PC-3 (cell line): ENCODE data around the gene ARHGAP42. TPM values are rescaled to one million over a fixed set of nuclear protein-coding genes. Genes with fewer than 3 reads are reported as not detected.

ENCODE experiments used
- ATAC-seq: fragments of 200-7000 bp; cut with Tn5 transposase; 2 replicates; pipeline ENCODE4 v1.9.1; 2020; ENCODE audit warnings: mild to moderate bottlenecking, moderate library complexity
- BruUV-seq: library from RNA; stranded (reverse); fragments of 400-500 nt; replicated peaks from 2 replicates; lab custom pipeline; 2021; lab: Mats Ljungman, UMichigan
- CTCF ChIA-PET: fragments of 300-600 bp; sonication (Branson Sonifier 250); formaldehyde crosslinking; loops from one replicate; lab custom pipeline; 2022; ENCODE audit warnings: antibody characterized with exemption; lab: Charles Lee
- POLR2A ChIA-PET: fragments of 300-600 bp; sonication (Branson Sonifier 250); formaldehyde crosslinking; loops from one replicate; lab custom pipeline; 2022; ENCODE audit warnings: antibody characterized with exemption; ENCODE audit not compliant: unreplicated experiment; lab: Charles Lee
- DNase-seq: peaks from one replicate; pipeline ENCODE4 v3.0.0-alpha.2; 2015
- H2AFZ ChIP-seq: fragments of 300-600 bp; sonication (generic); 2 replicates; pipeline ENCODE4 v1.6.0; 2016; ENCODE audit warnings: antibody characterized with exemption, low read length
- H3F3A ChIP-seq: fragments of 300-600 bp; sonication (generic); one replicate; pipeline ENCODE4 v1.6.0; 2017; ENCODE audit warnings: antibody characterized with exemption, low read length, control low read depth, mild to moderate bottlenecking; ENCODE audit not compliant: unreplicated experiment
- H3K27ac ChIP-seq: fragments of 300-600 bp; sonication (generic); 2 replicates; pipeline ENCODE4 v1.5.1; 2016; ENCODE audit warnings: mild to moderate bottlenecking, low read length
- H3K27me3 ChIP-seq: fragments of 300-600 bp; sonication (generic); 2 replicates; pipeline ENCODE4 v1.6.1; 2016; ENCODE audit warnings: low read length, mixed read lengths
- H3K36me3 ChIP-seq: fragments of 300-600 bp; sonication (generic); 2 replicates; pipeline ENCODE4 v1.6.1; 2016; ENCODE audit warnings: low read depth, mixed run types, low read length, mixed read lengths
- H3K4me1 ChIP-seq: fragments of 300-600 bp; sonication (generic); 2 replicates; pipeline ENCODE4 v1.5.1; 2016; ENCODE audit warnings: low read length; ENCODE audit not compliant: insufficient read depth
- H3K4me2 ChIP-seq: fragments of 300-600 bp; sonication (generic); 2 replicates; pipeline ENCODE4 v1.6.0; 2016; ENCODE audit warnings: low read length
- H3K4me3 ChIP-seq: fragments of 300-600 bp; sonication (generic); 2 replicates; pipeline ENCODE4 v1.5.1; 2016; ENCODE audit warnings: mild to moderate bottlenecking, low read length, mixed read lengths
- H3K79me2 ChIP-seq: fragments of 300-600 bp; sonication (generic); 2 replicates; pipeline ENCODE4 v1.6.1; 2017; ENCODE audit warnings: low read length, mixed read lengths
- H3K9ac ChIP-seq: fragments of 300-600 bp; sonication (generic); 2 replicates; pipeline ENCODE4 v1.6.0; 2016; ENCODE audit warnings: mild to moderate bottlenecking, low read length
- H3K9me2 ChIP-seq: fragments of 300-600 bp; sonication (generic); replicated peaks from 2 replicates; pipeline ENCODE4 v1.6.1; 2016; ENCODE audit warnings: mixed run types, low read length, mixed read lengths
- H3K9me3 ChIP-seq: fragments of 300-600 bp; sonication (generic); 2 replicates; pipeline ENCODE4 v1.6.1; 2016; ENCODE audit warnings: low read length, mixed read lengths
- H4K20me1 ChIP-seq: fragments of 300-600 bp; sonication (generic); 2 replicates; pipeline ENCODE4 v1.6.1; 2016; ENCODE audit warnings: low read length, mixed read lengths
- CTCF ChIP-seq: fragments of 300-600 bp; sonication (generic); conservative IDR thresholded peaks from 2 replicates; pipeline ENCODE4 v1.5.1; 2017; ENCODE audit warnings: antibody characterized with exemption, low read depth, mild to moderate bottlenecking, low read length
- EZH2 ChIP-seq: fragments of 300-600 bp; sonication (generic); IDR thresholded peaks from one replicate; pipeline ENCODE4 v1.6.1; 2017; ENCODE audit warnings: antibody characterized with exemption, mild to moderate bottlenecking, low read length; ENCODE audit not compliant: unreplicated experiment
- EZH2phosphoT487 ChIP-seq: fragments of 300-600 bp; sonication (generic); IDR thresholded peaks from 2 replicates; pipeline ENCODE4 v1.6.1; 2018; ENCODE audit warnings: mild to moderate bottlenecking, antibody characterized with exemption, low read length, borderline replicate concordance
- intact Hi-C: fragments of 100-400 bp; cut with micrococcal nuclease; formaldehyde crosslinking; loops from 2 replicates; pipeline ENCODE4 v1.9.0; 2023
- total RNA-seq: library from RNA; depleted of rRNA; stranded (reverse); fragments of >200 nt; gene quantifications from 2 replicates; pipeline ENCODE4 v1.2.3, GENCODE V29; 2014

The ARHGAP42 gene
- total RNA-seq, 1 experiment from 2014 or later: 12.1 TPM

GRCh38 chr11:100691896-100692653 lies 5.0 kb downstream of the ARHGAP42 start:
- Histone ChIP-seq H3K4me3 (no peak overlapping the region), H3K36me3 (no peaks in the 10 kb centered on the region; the same call in 1 of the 2 replicates), H3K27me3 (no peaks in the 10 kb centered on the region), H3K9me3 (no peaks in the 10 kb centered on the region), H3F3A (no peaks in the 10 kb centered on the region), H3K79me2 (peaks cover 75% of the 10 kb centered on the region), H3K9me2 (no peaks in the 10 kb centered on the region), H3K9ac (no peak overlapping the region), H4K20me1 (peaks cover 18% of the 10 kb centered on the region), H3K4me1 (peaks cover 24% of the 10 kb centered on the region), H3K4me2 (no peak overlapping the region), H2AFZ (no peak overlapping the region), H3K27ac (no peak overlapping the region)
- ATAC-seq (no peak), DNase-seq (peak; percentile 42)
- intact Hi-C loops: no loop called here
- BruUV-seq: no TSS peak
- TF ChIP-seq EZH2 (no peak), EZH2phosphoT487 (no peak), CTCF (no peak)
- ChIA-PET POLR2A (no interaction called here), CTCF (no interaction called here)

GRCh38 chr11:100695911-100696310 lies 8.8 kb downstream of the ARHGAP42 start:
- Histone ChIP-seq H3K4me2 (no peak overlapping the region), H3K27ac (no peak overlapping the region), H3K9me2 (no peaks in the 10 kb centered on the region), H2AFZ (no peak overlapping the region), H3K9ac (no peak overlapping the region), H3K79me2 (peaks cover 55% of the 10 kb centered on the region), H3F3A (no peaks in the 10 kb centered on the region), H3K9me3 (no peaks in the 10 kb centered on the region), H3K36me3 (peaks cover 6% of the 10 kb centered on the region; the same call in 1 of the 2 replicates), H4K20me1 (peaks cover 5% of the 10 kb centered on the region), H3K4me3 (no peak overlapping the region), H3K27me3 (no peaks in the 10 kb centered on the region), H3K4me1 (peaks cover 10% of the 10 kb centered on the region; the same call in 1 of the 2 replicates)
- ATAC-seq: no peak
- BruUV-seq: no TSS peak
- TF ChIP-seq EZH2phosphoT487 (no peak), EZH2 (no peak), CTCF (no peak)
- no peak for DNase-seq
- intact Hi-C loops: no loop called here
- CTCF ChIA-PET: no interaction called here
- POLR2A ChIA-PET: no interaction called here

GRCh38 chr11:100703139-100703538 lies 16.1 kb downstream of the ARHGAP42 start:
- Histone ChIP-seq H3K4me1 (no peaks in the 10 kb centered on the region), H3K9ac (no peak overlapping the region), H3K27ac (no peak overlapping the region), H3K79me2 (peaks cover 24% of the 10 kb centered on the region; the same call in 1 of the 2 replicates), H3K36me3 (peaks cover 6% of the 10 kb centered on the region; the same call in 1 of the 2 replicates), H3K4me2 (no peak overlapping the region), H3K9me2 (no peaks in the 10 kb centered on the region), H3K27me3 (no peaks in the 10 kb centered on the region), H3K4me3 (no peak overlapping the region), H3F3A (no peaks in the 10 kb centered on the region), H3K9me3 (no peaks in the 10 kb centered on the region), H2AFZ (no peak overlapping the region), H4K20me1 (no peaks in the 10 kb centered on the region)
- no peak for ATAC-seq
- CTCF ChIA-PET: no interaction called here
- TF ChIP-seq CTCF: no peak
- no peak for TF ChIP-seq EZH2phosphoT487
- no peak for TF ChIP-seq EZH2
- BruUV-seq: no TSS peak
- POLR2A ChIA-PET: no interaction called here
- no peak for DNase-seq
- intact Hi-C loops: no loop called here
